Measurements from ENCODE around the gene A3GALT2.

Gene A3GALT2

DNA sequence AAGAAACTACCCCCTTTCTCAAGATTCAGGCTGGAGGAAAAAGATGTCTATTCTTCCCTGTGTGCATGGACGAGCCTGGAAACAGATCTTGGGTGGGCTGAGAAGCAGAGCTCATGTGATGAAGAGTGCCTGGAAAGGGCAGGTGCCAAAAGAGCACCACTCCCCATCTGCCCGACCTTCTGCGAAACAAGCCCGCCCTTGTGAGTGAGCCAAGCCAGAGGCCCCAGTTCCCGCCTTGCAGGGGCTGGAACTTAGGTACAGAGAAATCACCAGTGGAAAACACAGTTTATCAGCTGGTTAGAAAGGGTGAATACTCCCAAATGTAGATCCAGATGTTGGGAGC is 26.7 kb upstream of the A3GALT2 start:
- Mint-ChIP-seq H3K9me3 (no peaks in the 10 kb centered on the region), H3K27ac (peak overlapping the region in 1 of 2 donors; percentile 76), H3K4me1 (ENCODE audit: low read depth in 2 of 2) (peaks cover 32 to 35% of the 10 kb centered on the region in 2 donors), H3K4me3 (peak overlapping the region; percentile 65 to 71), H3K36me3 (ENCODE audit: insufficient read depth) (peaks cover 17% of the 10 kb centered on the region), H3K27me3 (no peaks in the 10 kb centered on the region)
- DNase-seq (no peak), ATAC-seq (replicated peaks) (no peak)

DNA sequence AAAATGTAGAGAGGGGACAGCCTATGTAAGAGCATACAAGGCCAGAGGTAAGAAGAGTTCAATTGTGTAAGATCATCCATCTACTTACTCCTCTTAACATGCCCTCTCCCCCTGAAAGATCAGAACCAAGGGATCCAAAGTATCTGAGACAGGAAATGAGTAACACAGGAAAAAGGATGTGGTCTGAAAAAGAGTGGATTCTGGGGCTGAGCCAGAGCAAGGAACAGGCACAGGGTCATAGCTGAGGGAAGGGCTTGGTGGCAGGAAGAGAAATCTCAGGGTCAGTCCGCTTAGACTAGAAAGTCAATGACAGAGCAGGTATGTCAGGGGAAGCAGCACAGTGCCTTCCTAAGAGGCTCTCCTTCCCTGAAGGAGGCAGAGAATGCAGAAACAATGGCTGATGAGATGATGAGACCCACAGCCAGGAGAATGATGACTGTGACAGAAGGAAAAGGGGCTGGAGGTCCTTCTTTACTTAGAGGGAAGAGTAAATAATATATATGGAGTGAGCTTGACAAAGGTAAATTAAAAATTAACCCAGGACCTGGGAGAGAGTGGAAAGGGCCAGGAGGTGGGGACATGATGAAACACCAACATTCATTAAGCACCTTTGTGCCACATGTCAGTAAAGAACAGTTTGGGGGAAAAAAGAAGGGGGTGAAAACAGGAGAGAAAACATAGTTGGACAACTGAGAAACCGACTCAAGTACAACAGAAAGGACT is 26.2 kb upstream of the A3GALT2 start:
- DNase-seq (no peak), ATAC-seq (replicated peaks) (no peak)
- Mint-ChIP-seq H3K27ac (peak overlapping the region; percentile 76 to 84), H3K4me1 (ENCODE audit: low read depth in 2 of 2) (peaks cover 36 to 37% of the 10 kb centered on the region in 2 donors), H3K4me3 (peak overlapping the region; percentile 65 to 71), H3K9me3 (no peaks in the 10 kb centered on the region), H3K36me3 (ENCODE audit: insufficient read depth) (peaks cover 17% of the 10 kb centered on the region), H3K27me3 (no peaks in the 10 kb centered on the region)

DNA sequence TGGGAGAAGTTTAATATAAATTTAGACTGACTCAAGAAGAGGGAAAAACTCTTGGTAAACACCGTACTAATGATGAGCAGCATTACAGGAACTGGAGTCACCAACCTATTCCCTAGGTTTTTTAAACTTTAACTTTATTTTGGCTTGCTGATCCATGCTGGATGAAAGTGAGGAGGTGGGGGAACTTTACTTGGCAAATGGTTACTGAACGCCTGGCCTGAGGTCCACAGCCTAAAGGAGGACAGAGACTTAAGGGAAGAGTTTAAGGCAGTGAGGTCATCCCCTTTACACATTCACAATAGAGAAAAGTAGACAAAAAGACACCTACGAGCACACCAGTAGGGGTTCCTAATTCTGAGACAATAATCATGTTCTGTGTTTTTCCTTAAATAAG is 25.6 kb upstream of the A3GALT2 start:
- Mint-ChIP-seq H3K4me1 (ENCODE audit: low read depth in 2 of 2) (peaks cover 36 to 37% of the 10 kb centered on the region in 2 donors), H3K27me3 (no peaks in the 10 kb centered on the region), H3K4me3 (peak overlapping the region; percentile 65 to 71), H3K27ac (peak overlapping the region; percentile 76 to 84), H3K36me3 (ENCODE audit: insufficient read depth) (peaks cover 17% of the 10 kb centered on the region), H3K9me3 (no peaks in the 10 kb centered on the region)
- ATAC-seq (replicated peaks) (no peak), DNase-seq (no peak)

DNA sequence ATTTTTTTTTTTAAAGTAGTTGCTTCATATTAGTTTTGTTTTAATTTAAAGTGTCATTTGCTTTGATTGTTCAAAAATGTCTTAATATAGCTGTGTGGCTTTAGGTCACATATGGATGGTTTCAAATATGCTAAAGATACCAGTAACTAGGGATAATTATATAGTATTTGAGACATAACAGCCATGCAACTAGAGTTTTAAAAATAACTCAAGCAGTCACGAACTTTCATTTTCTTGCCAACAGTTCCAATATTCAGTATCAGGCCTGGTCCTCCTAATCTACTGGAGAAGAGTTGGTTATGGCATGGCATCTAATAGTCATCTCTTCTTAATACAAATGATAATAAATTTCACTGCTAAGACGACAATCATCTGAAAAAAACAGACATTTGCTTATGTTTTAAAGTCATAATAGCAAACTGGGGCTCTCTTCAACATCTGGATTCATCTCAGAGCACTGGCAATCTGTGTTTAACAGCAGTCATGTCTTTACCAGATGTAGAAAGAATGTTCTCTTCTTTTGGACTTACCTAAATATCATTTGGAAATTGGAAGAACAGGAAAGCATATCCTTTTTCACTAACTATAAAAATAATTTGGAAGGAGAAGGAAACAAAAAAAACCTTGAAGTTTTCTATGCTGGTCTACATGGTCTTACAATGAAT is 24.1 kb upstream of the A3GALT2 start:
- peaks cover 17% of the 10 kb centered on the region for H3K36me3 Mint-ChIP-seq (ENCODE audit: insufficient read depth)
- H3K4me3 Mint-ChIP-seq, result no peak overlapping the region
- no peaks in the 10 kb centered on the region for H3K27me3 Mint-ChIP-seq
- H3K4me1 Mint-ChIP-seq (ENCODE audit: low read depth in 2 of 2), result peaks cover 33 to 36% of the 10 kb centered on the region in 2 donors
- no peaks in the 10 kb centered on the region for H3K9me3 Mint-ChIP-seq
- no peak for ATAC-seq (replicated peaks)
- H3K27ac Mint-ChIP-seq, result no peak overlapping the region
- DNase-seq, result no peak

DNA sequence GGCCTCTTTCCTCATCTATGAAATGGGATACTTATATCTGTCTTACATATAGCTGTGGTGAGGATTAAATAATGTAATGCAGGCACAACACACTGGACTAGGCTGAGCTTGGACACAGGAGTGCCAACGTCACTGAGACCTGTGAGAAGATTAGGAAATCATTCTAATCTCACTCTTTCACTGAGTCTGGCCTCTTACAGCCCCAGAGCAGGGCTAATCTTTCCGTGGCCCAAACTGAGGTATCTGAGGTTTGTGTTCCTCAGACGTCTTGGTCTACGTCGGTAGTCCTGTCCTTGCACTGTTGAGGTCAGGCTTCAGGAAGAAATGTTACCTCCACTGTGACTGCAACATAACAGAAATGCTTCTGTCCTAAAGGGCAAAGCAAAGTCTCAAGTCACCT is 22.6 kb upstream of the A3GALT2 start:
- DNase-seq (no peak), ATAC-seq (replicated peaks) (no peak)
- no peaks in the 10 kb centered on the region for H3K9me3 Mint-ChIP-seq
- no peak overlapping the region for H3K27ac Mint-ChIP-seq
- peaks cover 36 to 38% of the 10 kb centered on the region in 2 donors for H3K4me1 Mint-ChIP-seq (ENCODE audit: low read depth in 2 of 2)
- no peak overlapping the region for H3K4me3 Mint-ChIP-seq
- H3K36me3 Mint-ChIP-seq (ENCODE audit: insufficient read depth), result peaks cover 17% of the 10 kb centered on the region
- no peaks in the 10 kb centered on the region for H3K27me3 Mint-ChIP-seq

DNA sequence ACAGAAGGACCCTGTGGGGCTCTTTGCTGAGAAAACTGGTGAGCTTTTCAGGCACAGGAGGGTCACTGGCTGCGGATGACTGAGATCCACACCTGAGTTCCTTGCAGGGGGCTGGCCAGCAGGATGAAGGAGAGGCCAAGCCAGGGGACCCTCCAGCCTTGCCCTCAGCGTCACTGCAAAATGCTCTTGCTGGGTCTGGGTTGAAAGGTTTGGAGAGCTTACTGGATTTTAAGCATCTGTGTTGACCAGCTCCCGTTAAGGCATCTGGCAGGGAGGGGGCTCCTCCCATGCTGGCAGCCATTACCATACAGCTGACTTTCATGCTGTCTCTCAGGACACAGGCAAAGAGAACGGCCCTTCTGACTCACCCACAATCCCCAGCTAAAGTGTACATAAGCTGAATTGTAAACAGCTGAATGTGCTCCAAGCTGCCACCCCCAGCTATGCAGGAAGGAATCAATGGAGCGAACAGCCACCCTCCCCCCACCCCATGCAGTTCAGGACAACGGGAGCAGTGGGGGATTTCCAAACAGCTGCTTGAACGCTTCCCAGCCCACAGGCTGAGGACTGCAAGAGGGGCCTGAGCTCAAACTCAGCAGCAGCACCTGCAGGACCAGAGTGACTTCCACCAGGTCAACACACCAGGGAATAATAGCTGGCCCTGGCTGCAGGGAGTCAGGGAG is 21.3 kb upstream of the A3GALT2 start:
- H3K36me3 Mint-ChIP-seq (ENCODE audit: insufficient read depth), result peaks cover 14% of the 10 kb centered on the region
- no peaks in the 10 kb centered on the region for H3K9me3 Mint-ChIP-seq
- no peak overlapping the region for H3K27ac Mint-ChIP-seq
- H3K27me3 Mint-ChIP-seq, result no peaks in the 10 kb centered on the region
- no peak for DNase-seq
- no peak overlapping the region for H3K4me3 Mint-ChIP-seq
- peaks cover 35 to 36% of the 10 kb centered on the region in 2 donors for H3K4me1 Mint-ChIP-seq (ENCODE audit: low read depth in 2 of 2)
- no peak for ATAC-seq (replicated peaks)

DNA sequence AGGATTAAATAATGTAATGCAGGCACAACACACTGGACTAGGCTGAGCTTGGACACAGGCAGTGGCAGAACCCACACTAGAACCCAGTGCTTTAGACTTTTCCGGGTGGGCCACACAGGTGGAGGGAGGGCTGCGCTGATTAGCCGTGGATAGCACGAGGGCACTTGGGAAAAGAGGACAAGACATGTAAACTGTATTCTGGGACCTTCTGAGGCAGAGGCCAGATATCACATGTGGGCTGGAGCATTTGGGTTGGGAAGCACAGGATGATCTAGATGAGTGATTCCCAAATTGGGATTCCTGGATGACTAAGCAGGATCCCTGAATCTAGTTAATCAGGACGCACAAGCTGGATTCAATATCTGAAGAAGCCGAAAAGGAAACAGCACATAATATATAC is 20.3 kb upstream of the A3GALT2 start:
- no peaks in the 10 kb centered on the region for H3K9me3 Mint-ChIP-seq
- H3K4me1 Mint-ChIP-seq (ENCODE audit: low read depth in 2 of 2), result peaks cover 27 to 29% of the 10 kb centered on the region in 2 donors
- peaks cover 17% of the 10 kb centered on the region for H3K36me3 Mint-ChIP-seq (ENCODE audit: insufficient read depth)
- no peaks in the 10 kb centered on the region for H3K27me3 Mint-ChIP-seq
- ATAC-seq (replicated peaks) (no peak), DNase-seq (no peak)
- H3K4me3 Mint-ChIP-seq, result no peak overlapping the region
- no peak overlapping the region for H3K27ac Mint-ChIP-seq

DNA sequence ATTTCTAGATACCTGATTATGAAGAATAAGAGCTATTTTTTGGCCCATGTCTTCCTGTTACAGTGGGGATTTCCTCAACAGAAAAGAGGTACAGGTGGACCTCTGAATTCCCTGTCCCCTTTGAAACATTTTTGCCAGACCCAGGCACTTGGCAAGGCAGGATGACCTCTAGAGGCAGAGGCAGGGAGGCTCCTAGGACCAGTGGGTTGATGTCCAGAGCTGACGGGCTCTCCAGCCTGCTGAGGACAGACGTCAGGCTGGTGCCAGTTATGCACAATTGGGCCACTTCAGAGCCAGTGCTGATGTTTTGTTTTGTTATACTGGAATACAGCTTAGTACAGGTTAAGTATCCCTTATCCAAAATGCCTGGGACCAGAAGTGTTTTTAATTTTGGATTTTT is 18.5 kb upstream of the A3GALT2 start:
- Mint-ChIP-seq H3K27ac (peak overlapping the region in 1 of 2 donors; percentile 76), H3K27me3 (no peaks in the 10 kb centered on the region), H3K4me3 (no peak overlapping the region), H3K4me1 (ENCODE audit: low read depth in 2 of 2) (peaks cover 32% of the 10 kb centered on the region in 2 donors), H3K36me3 (ENCODE audit: insufficient read depth) (peaks cover 16% of the 10 kb centered on the region), H3K9me3 (no peaks in the 10 kb centered on the region)
- DNase-seq (no peak), ATAC-seq (replicated peaks) (no peak)

DNA sequence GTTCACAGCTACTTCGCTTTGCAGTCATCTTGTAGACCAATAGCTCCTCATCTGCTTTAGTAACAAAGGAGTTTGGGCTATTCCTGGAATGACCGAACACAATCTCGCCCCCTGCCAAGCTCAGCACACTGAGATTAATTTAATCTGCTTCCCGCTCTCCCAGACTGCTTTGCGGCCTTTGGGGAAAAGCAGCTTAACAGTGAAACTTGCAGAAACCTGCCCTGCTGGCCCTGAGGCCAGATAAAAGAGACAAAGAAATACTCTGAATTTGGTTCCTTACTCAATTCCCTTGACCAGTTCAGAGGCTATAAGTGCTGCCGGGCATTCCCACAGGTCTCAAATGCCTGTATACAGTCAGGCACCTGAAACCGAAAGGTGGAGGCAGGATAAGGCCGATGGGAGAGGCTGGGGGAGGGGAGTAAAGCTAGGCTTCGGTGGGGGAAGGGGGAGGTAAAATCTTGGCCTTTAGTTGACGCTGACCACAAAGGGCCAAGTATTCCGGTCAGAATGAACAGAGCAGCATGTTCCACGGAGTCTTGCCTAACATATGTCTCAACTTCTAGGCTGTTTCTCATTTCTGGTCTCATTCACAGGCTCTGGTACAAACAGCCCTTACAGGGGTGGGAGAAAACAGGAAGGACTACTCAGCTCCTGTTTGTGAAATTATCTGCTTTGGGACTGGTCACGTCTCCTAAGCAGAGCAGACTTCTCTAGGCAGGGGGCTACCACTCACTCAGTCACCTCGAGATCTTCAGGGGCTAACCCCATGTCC is 17.7 kb upstream of the A3GALT2 start:
- Mint-ChIP-seq H3K27ac (peak overlapping the region; percentile 2 to 57), H3K4me3 (no peak overlapping the region), H3K36me3 (ENCODE audit: insufficient read depth) (peaks cover 14% of the 10 kb centered on the region), H3K9me3 (no peaks in the 10 kb centered on the region), H3K27me3 (no peaks in the 10 kb centered on the region), H3K4me1 (ENCODE audit: low read depth in 2 of 2) (peaks cover 32 to 33% of the 10 kb centered on the region in 2 donors)
- no peak for ATAC-seq (replicated peaks)
- no peak for DNase-seq

DNA sequence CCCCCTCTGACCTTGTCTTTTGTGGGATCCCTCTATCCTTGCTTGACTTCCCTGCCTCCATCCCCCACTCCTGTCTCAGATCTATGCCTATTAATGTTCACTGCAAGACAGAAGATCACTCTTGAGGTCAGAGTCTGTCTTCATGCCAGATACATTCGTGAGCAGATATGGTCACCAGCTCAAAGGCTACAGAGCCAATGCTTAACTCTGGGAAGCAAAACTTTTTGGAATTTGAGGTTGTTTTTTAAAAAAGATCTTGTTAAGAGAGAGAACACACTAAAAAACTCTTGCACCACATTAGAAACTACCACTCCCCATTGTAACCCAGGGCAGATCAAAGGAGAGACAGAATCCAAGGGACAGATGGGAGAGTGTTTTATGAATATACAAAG is 17.1 kb upstream of the A3GALT2 start:
- DNase-seq (no peak), ATAC-seq (replicated peaks) (no peak)
- Mint-ChIP-seq H3K27me3 (no peaks in the 10 kb centered on the region), H3K4me3 (no peak overlapping the region), H3K9me3 (no peaks in the 10 kb centered on the region), H3K36me3 (ENCODE audit: insufficient read depth) (peaks cover 14% of the 10 kb centered on the region), H3K27ac (peak overlapping the region in 1 of 2 donors; percentile 2), H3K4me1 (ENCODE audit: low read depth in 2 of 2) (peaks cover 32% of the 10 kb centered on the region in 2 donors)

DNA sequence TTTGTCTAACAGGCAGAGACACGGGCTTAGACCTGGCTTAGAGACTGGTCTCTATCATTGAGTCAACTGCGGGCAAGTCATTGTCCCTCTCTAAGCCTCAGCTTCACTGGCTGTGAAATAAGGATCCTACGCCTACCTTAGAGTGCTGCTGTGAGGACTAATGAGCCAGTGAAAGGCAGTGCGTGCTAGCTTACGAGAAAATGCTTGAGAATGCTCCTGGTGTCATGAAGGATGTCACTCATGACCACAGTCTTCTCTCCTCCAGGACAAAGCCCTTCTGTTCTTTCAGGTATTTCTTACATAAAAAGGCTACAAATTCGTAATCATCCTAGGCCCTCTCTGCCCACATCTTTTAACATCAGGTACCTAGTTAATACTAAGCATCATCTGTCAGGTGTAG is 16.5 kb upstream of the A3GALT2 start:
- DNase-seq (no peak), ATAC-seq (replicated peaks) (no peak)
- no peaks in the 10 kb centered on the region for H3K9me3 Mint-ChIP-seq
- no peaks in the 10 kb centered on the region for H3K27me3 Mint-ChIP-seq
- H3K27ac Mint-ChIP-seq, result no peak overlapping the region
- H3K36me3 Mint-ChIP-seq (ENCODE audit: insufficient read depth), result peaks cover 19% of the 10 kb centered on the region
- peaks cover 28% of the 10 kb centered on the region in 2 donors for H3K4me1 Mint-ChIP-seq (ENCODE audit: low read depth in 2 of 2)
- H3K4me3 Mint-ChIP-seq, result no peak overlapping the region

DNA sequence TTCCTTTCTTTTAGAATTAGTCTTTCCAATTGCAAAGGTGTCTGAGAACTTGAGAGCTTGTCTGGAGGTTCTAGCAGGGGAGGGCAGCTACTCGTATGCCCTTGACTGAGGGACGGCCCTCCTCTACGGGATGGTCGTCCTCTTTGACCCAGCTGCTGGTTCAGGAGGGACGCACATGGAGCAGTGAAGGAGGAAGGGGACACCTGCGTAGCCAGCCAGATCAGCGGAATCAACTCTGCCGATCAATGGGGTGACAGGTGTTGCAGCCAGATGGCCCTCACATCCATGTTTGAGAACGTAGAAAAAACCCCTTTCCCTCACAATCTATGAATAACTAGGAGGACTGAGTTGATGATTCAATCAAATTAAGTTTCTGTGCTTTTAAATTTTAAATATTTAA is 15.7 kb upstream of the A3GALT2 start:
- H3K4me1 Mint-ChIP-seq (ENCODE audit: low read depth in 2 of 2), result peaks cover 26 to 28% of the 10 kb centered on the region in 2 donors
- no peak overlapping the region for H3K27ac Mint-ChIP-seq
- peaks cover 28% of the 10 kb centered on the region for H3K36me3 Mint-ChIP-seq (ENCODE audit: insufficient read depth)
- no peak for DNase-seq
- no peaks in the 10 kb centered on the region for H3K9me3 Mint-ChIP-seq
- no peak overlapping the region for H3K4me3 Mint-ChIP-seq
- H3K27me3 Mint-ChIP-seq, result no peaks in the 10 kb centered on the region
- ATAC-seq (replicated peaks), result no peak

DNA sequence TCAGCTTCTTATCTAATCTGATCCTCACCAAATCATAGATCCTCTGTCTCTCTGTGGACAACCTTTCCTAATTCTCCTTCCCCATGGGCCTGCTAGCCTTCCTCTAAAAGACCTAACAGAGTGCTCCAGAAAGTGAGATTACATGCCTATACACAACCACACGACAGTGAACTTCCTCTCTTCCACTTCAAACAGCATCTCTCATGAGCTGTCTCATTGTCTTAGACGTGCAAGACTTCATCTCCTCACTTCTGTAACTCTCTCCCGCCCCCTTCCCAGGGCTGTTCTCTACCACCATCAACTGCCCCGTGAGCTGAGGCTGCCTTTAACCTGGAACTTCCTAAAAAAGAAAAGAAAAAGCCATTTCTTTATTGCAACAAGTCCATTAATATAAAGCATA is 14.1 kb upstream of the A3GALT2 start:
- ATAC-seq (replicated peaks) (no peak), DNase-seq (no peak)
- no peaks in the 10 kb centered on the region for H3K9me3 Mint-ChIP-seq
- peak overlapping the region; percentile 5 to 9 for H3K27ac Mint-ChIP-seq
- no peak overlapping the region for H3K4me3 Mint-ChIP-seq
- H3K4me1 Mint-ChIP-seq (ENCODE audit: low read depth in 2 of 2), result peaks cover 17 to 23% of the 10 kb centered on the region in 2 donors
- H3K27me3 Mint-ChIP-seq, result no peaks in the 10 kb centered on the region
- H3K36me3 Mint-ChIP-seq (ENCODE audit: insufficient read depth), result peaks cover 38% of the 10 kb centered on the region

All from effector memory CD8-positive, alpha-beta T cell (primary cell).